H1 (cell line): ENCODE results near the gene SPAG16. TPM values are rescaled to one million over a fixed set of nuclear protein-coding genes. Genes with fewer than 3 reads are reported as not detected.

Experiments
- CTCF ChIA-PET: fragments of 300-600 bp; sonication (Branson Sonifier 250); formaldehyde crosslinking; loops from one replicate; lab custom pipeline; 2021; ENCODE audit not compliant: partially characterized antibody; lab: Charles Lee
- POLR2A ChIA-PET: fragments of 300-600 bp; sonication (Branson Sonifier 250); formaldehyde crosslinking; loops from one replicate; lab custom pipeline; 2021; ENCODE audit warnings: inconsistent platforms; ENCODE audit not compliant: partially characterized antibody; lab: Charles Lee
- DNase-seq, 2 experiments: peaks; one replicate each; pipeline versions ENCODE4 v3.0.0 to v3.0.0-alpha.2; 2010 to 2022; ENCODE audit warnings: low spot score in 2 of 2, low read depth in 1 of 2, mixed read lengths in 1 of 2
- FAIRE-seq: peaks from 2 replicates; lab custom pipeline; 2011; peaks lifted over from hg19 to GRCh38; lab: Jason Lieb, UNC
- H2AFZ ChIP-seq: 2 replicates; pipeline ENCODE4 v1.8.1; 2012; ENCODE audit warnings: low read length, inconsistent platforms
- H2AK5ac ChIP-seq: 2 replicates; pipeline ENCODE4 v1.6.1; 2013; ENCODE audit warnings: low read depth, low read length
- H2BK120ac ChIP-seq: replicated peaks from 2 replicates; pipeline ENCODE3; 2013; ENCODE audit warnings: low read depth, low read length, inconsistent platforms
- H2BK12ac ChIP-seq: 2 replicates; pipeline ENCODE4 v1.6.1; 2013; ENCODE audit warnings: low read depth, low read length
- H2BK15ac ChIP-seq: 2 replicates; pipeline ENCODE4 v1.6.1; 2013; ENCODE audit warnings: low read length
- H2BK20ac ChIP-seq: 2 replicates; pipeline ENCODE4 v1.6.1; 2013; ENCODE audit warnings: low read length
- H2BK5ac ChIP-seq: 2 replicates; pipeline ENCODE4 v1.6.1; 2013; ENCODE audit warnings: low read depth, low read length
- H3K14ac ChIP-seq: 2 replicates; pipeline ENCODE4 v1.6.1; 2013; ENCODE audit warnings: inconsistent platforms; ENCODE audit not compliant: insufficient read length
- H3K18ac ChIP-seq: 2 replicates; pipeline ENCODE4 v1.6.1; 2013; ENCODE audit warnings: low read length; ENCODE audit errors: extremely low read depth
- H3K23ac ChIP-seq: 2 replicates; pipeline ENCODE4 v1.6.1; 2013; ENCODE audit warnings: inconsistent platforms; ENCODE audit not compliant: insufficient read length
- H3K23me2 ChIP-seq: 2 replicates; pipeline ENCODE4 v1.6.1; 2013; ENCODE audit warnings: low read depth, low read length
- H3K27ac ChIP-seq: 2 replicates; pipeline ENCODE4 v1.6.1; 2011; ENCODE audit warnings: low read depth, low read length, inconsistent platforms
- H3K27me3 ChIP-seq, 4 experiments: replicated peaks in 1 of 4; 1 replicate in 1 of 4; 2 replicates in 3 of 4; pipeline versions ENCODE4 v1.6.1 to v1.8.1; 2011 to 2013; ENCODE audit warnings: low read length in 3 of 4, mild to moderate bottlenecking in 3 of 4, inconsistent platforms in 2 of 4, mixed read lengths in 2 of 4, moderate library complexity in 1 of 4; ENCODE audit not compliant: control insufficient read depth in 3 of 4, insufficient read depth in 3 of 4; ENCODE audit errors: extremely low read depth in 1 of 4
- H3K36me3 ChIP-seq, 4 experiments: 2 replicates each; pipeline versions ENCODE4 v1.6.1 to v1.8.1; 2011 to 2013; ENCODE audit warnings: mild to moderate bottlenecking in 4 of 4, low read length in 3 of 4, moderate library complexity in 2 of 4, control low read depth in 1 of 4, inconsistent platforms in 1 of 4; ENCODE audit not compliant: insufficient read depth in 4 of 4, control insufficient read depth in 2 of 4
- H3K4ac ChIP-seq: replicated peaks from 2 replicates; pipeline ENCODE3; 2013; ENCODE audit warnings: low read length, low read depth, mixed read lengths, inconsistent platforms; ENCODE audit not compliant: insufficient read length
- H3K4me1 ChIP-seq, 4 experiments: replicated peaks in 1 of 4; 1 replicate in 1 of 4; 2 replicates in 3 of 4; pipeline versions ENCODE4 v1.6.1 to v1.8.1; 2011 to 2013; ENCODE audit warnings: low read length in 3 of 4, inconsistent platforms in 2 of 4, mixed read lengths in 1 of 4; ENCODE audit not compliant: insufficient read depth in 4 of 4, control insufficient read depth in 3 of 4
- H3K4me2 ChIP-seq, 2 experiments: 2 replicates each; pipeline versions ENCODE4 v1.6.1 to v1.8.1; 2011 to 2013; ENCODE audit warnings: low read depth in 2 of 2, low read length in 2 of 2, control low read depth in 1 of 2, inconsistent platforms in 1 of 2, mild to moderate bottlenecking in 1 of 2; ENCODE audit not compliant: insufficient read depth in 1 of 2
- H3K4me3 ChIP-seq, 4 experiments: fragments of 200-600, 300-600 bp in 1 of 4; sonication (generic), shearing (Covaris generic), sonication (Bioruptor Twin) in 1 of 4; 2 replicates each; pipeline versions ENCODE4 v1.5.1 to v1.8.1; 2011 to 2016; ENCODE audit warnings: low read length in 4 of 4, low read depth in 3 of 4, control low read depth in 2 of 4, inconsistent platforms in 2 of 4, mild to moderate bottlenecking in 2 of 4, mixed read lengths in 1 of 4, moderate library complexity in 1 of 4; ENCODE audit not compliant: insufficient read depth in 2 of 4; ENCODE audit errors: extremely low read depth in 1 of 4
- H3K56ac ChIP-seq: replicated peaks from 2 replicates; pipeline ENCODE3; 2013; ENCODE audit warnings: low read depth, mild to moderate bottlenecking, mixed read lengths, low read length, inconsistent platforms; ENCODE audit not compliant: insufficient read length
- H3K79me1 ChIP-seq: 2 replicates; pipeline ENCODE4 v1.6.1; 2013; ENCODE audit warnings: low read depth, low read length, control low read depth
- H3K79me2 ChIP-seq, 2 experiments: 2 replicates each; pipeline versions ENCODE4 v1.6.1 to v1.8.1; 2012 to 2013; ENCODE audit warnings: low read length in 2 of 2, mild to moderate bottlenecking in 2 of 2, inconsistent platforms in 1 of 2; ENCODE audit not compliant: insufficient read depth in 2 of 2, control insufficient read depth in 1 of 2
- H3K9ac ChIP-seq, 4 experiments: replicated peaks in 1 of 4; 1 replicate in 1 of 4; 2 replicates in 3 of 4; pipeline versions ENCODE4 v1.6.1 to v1.8.1; 2011 to 2013; ENCODE audit warnings: low read depth in 3 of 4, low read length in 3 of 4, control low read depth in 2 of 4, mild to moderate bottlenecking in 2 of 4, moderate library complexity in 2 of 4, inconsistent platforms in 1 of 4; ENCODE audit errors: extremely low read depth in 1 of 4
- H3K9me3 ChIP-seq, 2 experiments: 2 replicates each; pipeline versions ENCODE4 v1.6.1 to v1.8.1; 2012 to 2013; ENCODE audit warnings: mild to moderate bottlenecking in 2 of 2, moderate library complexity in 2 of 2, control low read depth in 1 of 2, inconsistent platforms in 1 of 2, low read depth in 1 of 2, low read length in 1 of 2, mixed read lengths in 1 of 2; ENCODE audit not compliant: insufficient read depth in 2 of 2
- H4K20me1 ChIP-seq, 2 experiments: replicated peaks in 1 of 2; 2 replicates each; pipeline versions ENCODE3 to v1.8.1; 2011 to 2013; ENCODE audit warnings: inconsistent platforms in 2 of 2, low read length in 2 of 2, mild to moderate bottlenecking in 1 of 2; ENCODE audit not compliant: insufficient read depth in 2 of 2, control insufficient read depth in 1 of 2
- H4K5ac ChIP-seq: 2 replicates; pipeline ENCODE4 v1.6.1; 2013; ENCODE audit warnings: low read length, low read depth, mixed read lengths, inconsistent platforms; ENCODE audit not compliant: insufficient read length
- H4K8ac ChIP-seq: 2 replicates; pipeline ENCODE4 v1.8.0; 2013; ENCODE audit warnings: mild to moderate bottlenecking, moderate library complexity, low read length, inconsistent platforms; ENCODE audit not compliant: insufficient read depth; ENCODE audit errors: extremely low read depth
- H4K91ac ChIP-seq: replicated peaks from 2 replicates; pipeline ENCODE3; 2013; ENCODE audit warnings: low read length, mixed read lengths, inconsistent platforms; ENCODE audit not compliant: insufficient read length
- ASH2L ChIP-seq: fragments of 200-600, 300-600 bp; sonication (generic); IDR thresholded peaks from one replicate; pipeline ENCODE4 v1.7.1; 2017; ENCODE audit warnings: low read length
- BCL11A ChIP-seq, 2 experiments: IDR thresholded peaks; one replicate each; pipeline ENCODE4 v1.6.1; 2011; ENCODE audit warnings: low read depth in 2 of 2, low read length in 2 of 2, mild to moderate bottlenecking in 2 of 2
- CBX8 ChIP-seq: fragments of 300-800, 300-1000 bp; sonication (generic); IDR thresholded peaks from 2 replicates; pipeline ENCODE4 v1.7.1; 2016; ENCODE audit warnings: low read depth, low read length, borderline replicate concordance
- CTCF ChIP-seq, 3 experiments: IDR thresholded peaks; 1 replicate in 2 of 3; 2 replicates in 1 of 3; pipeline versions ENCODE4 v1.5.1 to v1.6.1; 2011; ENCODE audit warnings: low read length in 3 of 3, mild to moderate bottlenecking in 3 of 3, inconsistent platforms in 2 of 3, low read depth in 1 of 3, moderate library complexity in 1 of 3; ENCODE audit not compliant: insufficient read depth in 1 of 3; ENCODE audit errors: control extremely low read depth in 1 of 3
- NRF1 ChIP-seq: IDR thresholded peaks from 2 replicates; pipeline ENCODE4 v1.6.1; 2011; ENCODE audit warnings: mild to moderate bottlenecking, low read depth, low read length, improper control_type of control experiment
- RBBP5 ChIP-seq: IDR thresholded peaks from 2 replicates; pipeline ENCODE4 v1.7.1; 2012; ENCODE audit warnings: low read depth, mild to moderate bottlenecking, inconsistent platforms, low read length, moderate library complexity, borderline replicate concordance
- SIN3A ChIP-seq, 2 experiments: IDR thresholded peaks in 1 of 2; conservative IDR thresholded peaks in 1 of 2; 2 replicates each; pipeline ENCODE4 v1.6.1; 2011 to 2012; ENCODE audit warnings: low read length in 2 of 2, improper control_type of control experiment in 1 of 2, low read depth in 1 of 2, mild to moderate bottlenecking in 1 of 2
- SP2 ChIP-seq: IDR thresholded peaks from 2 replicates; pipeline ENCODE4 v1.6.1; 2012; ENCODE audit warnings: mild to moderate bottlenecking, low read length, inconsistent platforms
- TBP ChIP-seq: IDR thresholded peaks from 2 replicates; pipeline ENCODE4 v1.6.1; 2011; ENCODE audit warnings: low read depth, low read length, improper control_type of control experiment
- WGBS, 2 experiments: shearing (Covaris generic) in 1 of 2; methylation state at CpG; one replicate each; pipeline versions ENCODE4 v1.1.6 to v1.1.7; 2013 to 2015; ENCODE audit warnings: low lambda C conversion rate in 2 of 2, mixed read lengths in 2 of 2, inconsistent platforms in 1 of 2, low coverage in 1 of 2, missing lambda C conversion rate in 1 of 2; ENCODE audit not compliant: insufficient replicate concordance in 2 of 2, insufficient coverage in 1 of 2, insufficient read length in 1 of 2; ENCODE audit errors: extremely low coverage in 1 of 2, missing lambda C conversion rate in 1 of 2; 5-methylcytosine and 5-hydroxymethylcytosine counted together
- polyA plus RNA-seq, 7 experiments: library from polyadenylated mRNA; depleted of rRNA in 3 of 7; stranded (reverse) in 5 of 7; unstranded in 2 of 7; fragments of >200 nt in 5 of 7; fragments of 200-250 nt in 2 of 7; gene quantifications; 1 replicate in 5 of 7; 2 replicates in 1 of 7; 4 replicates in 1 of 7; pipeline versions ENCODE4 v1.2.1 to v1.2.3, GENCODE V29; 2011 to 2013; ENCODE audit warnings: missing spikeins in 2 of 7, mixed read lengths in 2 of 7
- total RNA-seq: library from RNA; stranded (reverse); fragmentation: NEBNext Ultra II Directional; extraction: Animal tissue kit (Norgen Biotek cat#: 25700); gene quantifications from 2 replicates; pipeline ENCODE4 v1.2.1, GENCODE V29; 2021
- TF ChIP-seq, protein P1 (sequence below): IDR thresholded peaks from 2 replicates; pipeline ENCODE4 v1.6.1; 2012; ENCODE audit warnings: low read length, inconsistent platforms

Gene SPAG16
- total and polyA plus RNA-seq, 2 of the 8 experiments (the other 6 are each of a cell fraction or from before 2014, with no cell fraction given) = 6.0 to 14.9 TPM

GRCh38 chr2:214057986-214058385 is 773.7 kb downstream of the SPAG16 start:
- Histone ChIP-seq H2BK15ac (no peak overlapping the region), H3K23ac (no peak overlapping the region), H3K9ac (no peak overlapping the region)
- TF ChIP-seq NRF1 = no peak
- no peak for TF ChIP-seq CBX8
- TF ChIP-seq CTCF (IDR thresholded peaks at IDR 0.05; ENCODE audit: control extremely low read depth in 1 of 3, insufficient read depth in 1 of 3, low read depth in 1 of 3, low read length in 3 of 3) = no peak
- no peak for TF ChIP-seq BCL11A (IDR thresholded peaks at IDR 0.05; ENCODE audit: low read depth in 2 of 2, low read length in 2 of 2)
- TF ChIP-seq, protein P1, sequence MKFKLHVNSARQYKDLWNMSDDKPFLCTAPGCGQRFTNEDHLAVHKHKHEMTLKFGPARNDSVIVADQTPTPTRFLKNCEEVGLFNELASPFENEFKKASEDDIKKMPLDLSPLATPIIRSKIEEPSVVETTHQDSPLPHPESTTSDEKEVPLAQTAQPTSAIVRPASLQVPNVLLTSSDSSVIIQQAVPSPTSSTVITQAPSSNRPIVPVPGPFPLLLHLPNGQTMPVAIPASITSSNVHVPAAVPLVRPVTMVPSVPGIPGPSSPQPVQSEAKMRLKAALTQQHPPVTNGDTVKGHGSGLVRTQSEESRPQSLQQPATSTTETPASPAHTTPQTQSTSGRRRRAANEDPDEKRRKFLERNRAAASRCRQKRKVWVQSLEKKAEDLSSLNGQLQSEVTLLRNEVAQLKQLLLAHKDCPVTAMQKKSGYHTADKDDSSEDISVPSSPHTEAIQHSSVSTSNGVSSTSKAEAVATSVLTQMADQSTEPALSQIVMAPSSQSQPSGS = no peak
- no peak for TF ChIP-seq TBP
- no peak for TF ChIP-seq SIN3A (conservative IDR thresholded peaks at IDR 0.05 in 1 of 2, IDR thresholded peaks at IDR 0.05 in 1 of 2; ENCODE audit: low read depth in 1 of 2, low read length in 2 of 2)
- no peak for TF ChIP-seq RBBP5
- TF ChIP-seq ASH2L = no peak
- no peak for TF ChIP-seq SP2
- TF ChIP-seq, all 59 proteins: peak for 0
- Histone ChIP-seq H3K9me3 (no peaks in the 10 kb centered on the region), H3K4me1 (no peaks in the 10 kb centered on the region), H3K18ac (no peak overlapping the region), H2BK5ac (no peak overlapping the region), H3K79me2 (no peaks in the 10 kb centered on the region), H3K36me3 (no peaks in the 10 kb centered on the region), H3K56ac (no peak overlapping the region), H3K14ac (no peak overlapping the region), H3K4me3 (no peak overlapping the region), H3K27me3 (no peaks in the 10 kb centered on the region), H4K91ac (no peak overlapping the region), H2AFZ (no peak overlapping the region), H3K4ac (no peak overlapping the region), H4K20me1 (no peaks in the 10 kb centered on the region), H3K27ac (no peak overlapping the region), H3K23me2 (peaks cover 2% of the 10 kb centered on the region; the same call in 1 of the 2 replicates), H2BK120ac (no peak overlapping the region), H3K4me2 (no peak overlapping the region), H2AK5ac (no peak overlapping the region), H2BK12ac (no peak overlapping the region), H4K8ac (no peak overlapping the region), H3K79me1 (no peaks in the 10 kb centered on the region), H2BK20ac (no peak overlapping the region), H4K5ac (no peak overlapping the region)
- FAIRE-seq (no peak), DNase-seq (no peak)
- ChIA-PET POLR2A (no interaction called here), CTCF (no interaction called here)
- 89% methylated on average over 2 of the region's 2 CpGs; no CpG with 5 or more reads in 1 of the 2 experiments for WGBS, 2 experiments
